Keratinocyte (primary cell): ENCODE data around the gene MAGI3. TPM values are rescaled to one million over a fixed set of nuclear protein-coding genes. Genes with fewer than 3 reads are reported as not detected.

Experiments
- DNase-seq: peaks from one replicate; pipeline ENCODE4 v3.0.0-alpha.2; 2011; ENCODE audit warnings: low read depth, missing footprints, low spot score
- FAIRE-seq: peaks from 2 replicates; lab custom pipeline; 2011; peaks lifted over from hg19 to GRCh38; lab: Jason Lieb, UNC
- H2AFZ ChIP-seq: 2 replicates; pipeline ENCODE4 v1.6.0; 2012; ENCODE audit warnings: low read length, control low read depth, inconsistent platforms; ENCODE audit not compliant: control insufficient read depth
- H3K27ac ChIP-seq: 2 replicates; pipeline ENCODE4 v1.5.1; 2011; ENCODE audit warnings: low read length; ENCODE audit not compliant: control insufficient read depth, insufficient read depth
- H3K27me3 ChIP-seq: 3 replicates; pipeline ENCODE4 v1.6.0; 2011; ENCODE audit warnings: low read length; ENCODE audit not compliant: control insufficient read depth, insufficient read depth; ENCODE audit errors: extremely low read depth
- H3K36me3 ChIP-seq, 2 experiments: 2 replicates in 1 of 2; 3 replicates in 1 of 2; pipeline ENCODE4 v1.5.1; 2011; ENCODE audit warnings: low read length in 2 of 2, mild to moderate bottlenecking in 1 of 2; ENCODE audit not compliant: control insufficient read depth in 2 of 2, insufficient read depth in 2 of 2; ENCODE audit errors: extremely low read depth in 1 of 2
- H3K4me1 ChIP-seq: 3 replicates; pipeline ENCODE4 v1.5.1; 2011; ENCODE audit warnings: low read length; ENCODE audit not compliant: control insufficient read depth, insufficient read depth; ENCODE audit errors: extremely low read depth
- H3K4me2 ChIP-seq: 3 replicates; pipeline ENCODE4 v1.6.0; 2011; ENCODE audit warnings: low read depth, low read length; ENCODE audit not compliant: control insufficient read depth, insufficient read depth; ENCODE audit errors: extremely low read depth
- H3K4me3 ChIP-seq, 3 experiments: fragments of 200-600 bp in 1 of 3; sonication (generic) in 1 of 3; 2 replicates in 2 of 3; 3 replicates in 1 of 3; pipeline ENCODE4 v1.5.1; 2011 to 2016; ENCODE audit warnings: low read length in 3 of 3, mild to moderate bottlenecking in 3 of 3, control low read depth in 2 of 3, inconsistent platforms in 1 of 3, low read depth in 1 of 3, mixed read lengths in 1 of 3, mixed run types in 1 of 3, moderate library complexity in 1 of 3; ENCODE audit not compliant: control insufficient read depth in 2 of 3, insufficient read depth in 2 of 3; ENCODE audit errors: extremely low read depth in 1 of 3
- H3K79me2 ChIP-seq: 2 replicates; pipeline ENCODE4 v1.6.0; 2012; ENCODE audit warnings: low read length; ENCODE audit not compliant: control insufficient read depth, insufficient read depth
- H3K9ac ChIP-seq: 3 replicates; pipeline ENCODE4 v1.6.0; 2011; ENCODE audit warnings: low read length; ENCODE audit not compliant: control insufficient read depth, insufficient read depth; ENCODE audit errors: extremely low read depth
- H3K9me1 ChIP-seq: 3 replicates; pipeline ENCODE4 v1.6.0; 2011; ENCODE audit warnings: low read length; ENCODE audit not compliant: control insufficient read depth, insufficient read depth; ENCODE audit errors: extremely low read depth
- H3K9me3 ChIP-seq: 2 replicates; pipeline ENCODE4 v1.5.1; 2012; ENCODE audit warnings: low read depth, low read length; ENCODE audit not compliant: control insufficient read depth
- H4K20me1 ChIP-seq: 3 replicates; pipeline ENCODE4 v1.6.0; 2011; ENCODE audit warnings: low read length; ENCODE audit not compliant: control insufficient read depth, insufficient read depth; ENCODE audit errors: extremely low read depth
- EZH2 ChIP-seq: IDR thresholded peaks from one replicate; pipeline ENCODE4 v1.6.1; 2012; ENCODE audit warnings: inconsistent platforms, mild to moderate bottlenecking, low read length, moderate library complexity
- dilution Hi-C: fragments of 300-500 bp; cut with MboI; formaldehyde crosslinking; loops from one replicate; pipeline ENCODE4 v1.7.0; 2020; ENCODE audit warnings: low sequenced_read_pairs; ENCODE audit not compliant: extremely low pct_ligation_motif_present
- polyA plus RNA-seq, 5 experiments: library from polyadenylated mRNA; depleted of rRNA in 3 of 5; stranded (reverse) in 3 of 5; stranded (forward) in 1 of 5; unstranded in 1 of 5; fragments of >200 nt; gene quantifications; 1 replicate in 1 of 5; 2 replicates in 3 of 5; 3 replicates in 1 of 5; pipeline versions ENCODE4 v1.2.1 to v1.2.3, GENCODE V29; 2011 to 2012; ENCODE audit warnings: missing spikeins in 2 of 5, low read depth in 1 of 5, low replicate concordance in 1 of 5
- TF ChIP-seq, protein P1 (sequence below), 3 experiments: IDR thresholded peaks in 1 of 3; conservative IDR thresholded peaks in 1 of 3; optimal IDR thresholded peaks in 1 of 3; 2 replicates in 2 of 3; 3 replicates in 1 of 3; pipeline versions ENCODE3 to v1.5.1; 2011; ENCODE audit warnings: low read length in 3 of 3, mild to moderate bottlenecking in 3 of 3, moderate library complexity in 2 of 3, control low read depth in 1 of 3, inconsistent platforms in 1 of 3; ENCODE audit not compliant: insufficient read depth in 2 of 3; ENCODE audit errors: extremely low read depth in 1 of 3

The MAGI3 gene
- polyA plus RNA-seq, 1 donor (not counting 4 experiments of a cell fraction or from before 2014, with no cell fraction given), result 3.2 TPM

DNA sequence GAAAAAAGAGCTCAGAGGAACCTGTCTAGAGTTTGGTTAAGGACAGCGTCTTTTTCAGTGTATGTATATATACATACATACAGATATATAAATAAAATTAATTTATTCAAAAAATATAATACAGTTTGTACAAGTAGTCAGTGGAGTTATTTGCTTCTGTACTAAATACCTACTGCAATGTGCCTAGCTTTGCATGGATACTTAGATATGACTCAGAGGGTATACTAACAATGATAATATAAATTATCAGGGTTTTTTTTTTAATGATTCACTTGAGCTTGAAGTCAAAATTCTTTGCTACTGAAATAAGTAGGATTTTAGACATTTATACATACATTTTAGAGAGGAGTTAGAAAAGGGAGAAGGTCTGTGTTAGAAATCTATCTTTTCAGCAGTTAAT, 251.1 kb downstream of the MAGI3 start:
- Histone ChIP-seq H3K4me3 (no peak overlapping the region), H3K4me2 (no peak overlapping the region), H3K27ac (no peak overlapping the region), H3K79me2 (no peaks in the 10 kb centered on the region), H3K9ac (no peak overlapping the region), H4K20me1 (no peaks in the 10 kb centered on the region), H3K4me1 (no peaks in the 10 kb centered on the region), H2AFZ (no peak overlapping the region), H3K9me1 (no peaks in the 10 kb centered on the region), H3K36me3 (no peaks in the 10 kb centered on the region), H3K9me3 (no peaks in the 10 kb centered on the region), H3K27me3 (no peaks in the 10 kb centered on the region)
- FAIRE-seq (no peak), DNase-seq (no peak)
- TF ChIP-seq, protein P1, sequence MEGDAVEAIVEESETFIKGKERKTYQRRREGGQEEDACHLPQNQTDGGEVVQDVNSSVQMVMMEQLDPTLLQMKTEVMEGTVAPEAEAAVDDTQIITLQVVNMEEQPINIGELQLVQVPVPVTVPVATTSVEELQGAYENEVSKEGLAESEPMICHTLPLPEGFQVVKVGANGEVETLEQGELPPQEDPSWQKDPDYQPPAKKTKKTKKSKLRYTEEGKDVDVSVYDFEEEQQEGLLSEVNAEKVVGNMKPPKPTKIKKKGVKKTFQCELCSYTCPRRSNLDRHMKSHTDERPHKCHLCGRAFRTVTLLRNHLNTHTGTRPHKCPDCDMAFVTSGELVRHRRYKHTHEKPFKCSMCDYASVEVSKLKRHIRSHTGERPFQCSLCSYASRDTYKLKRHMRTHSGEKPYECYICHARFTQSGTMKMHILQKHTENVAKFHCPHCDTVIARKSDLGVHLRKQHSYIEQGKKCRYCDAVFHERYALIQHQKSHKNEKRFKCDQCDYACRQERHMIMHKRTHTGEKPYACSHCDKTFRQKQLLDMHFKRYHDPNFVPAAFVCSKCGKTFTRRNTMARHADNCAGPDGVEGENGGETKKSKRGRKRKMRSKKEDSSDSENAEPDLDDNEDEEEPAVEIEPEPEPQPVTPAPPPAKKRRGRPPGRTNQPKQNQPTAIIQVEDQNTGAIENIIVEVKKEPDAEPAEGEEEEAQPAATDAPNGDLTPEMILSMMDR (optimal IDR thresholded peaks at IDR 0.05 in 1 of 3, IDR thresholded peaks at IDR 0.05 in 1 of 3, conservative IDR thresholded peaks at IDR 0.05 in 1 of 3; ENCODE audit: extremely low read depth in 1 of 3, insufficient read depth in 2 of 3, low read length in 3 of 3), result no peak
- no peak for TF ChIP-seq EZH2
- dilution Hi-C loops, result no loop called here

DNA sequence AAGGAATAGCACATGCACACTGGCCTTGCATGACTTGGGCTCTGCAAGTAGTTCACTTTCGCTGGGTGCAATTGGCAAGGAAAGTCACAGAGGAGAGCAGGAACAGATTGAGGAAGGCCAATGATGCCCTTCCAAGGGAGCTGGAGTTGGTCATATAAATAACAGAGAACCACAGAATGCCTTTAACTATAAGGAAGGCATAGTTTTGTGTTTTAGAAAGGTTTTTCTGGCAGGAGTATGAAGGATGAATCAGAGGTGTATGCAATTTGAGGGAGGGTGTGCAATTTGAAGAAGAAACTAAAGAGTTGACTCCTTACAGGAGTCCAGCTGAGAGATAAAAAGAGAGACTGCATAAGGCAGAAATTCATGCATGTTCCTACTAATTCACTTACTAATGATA, 256.8 kb downstream of the MAGI3 start:
- H3K9ac ChIP-seq, result no peak overlapping the region
- no peak overlapping the region for H3K4me2 ChIP-seq
- TF ChIP-seq EZH2, result no peak
- TF ChIP-seq, protein P1 (optimal IDR thresholded peaks at IDR 0.05 in 1 of 3, IDR thresholded peaks at IDR 0.05 in 1 of 3, conservative IDR thresholded peaks at IDR 0.05 in 1 of 3; ENCODE audit: extremely low read depth in 1 of 3, insufficient read depth in 2 of 3, low read length in 3 of 3), result no peak
- DNase-seq (no peak), FAIRE-seq (no peak)
- H3K9me1 ChIP-seq, result no peaks in the 10 kb centered on the region
- no peaks in the 10 kb centered on the region for H4K20me1 ChIP-seq
- H3K27me3 ChIP-seq, result no peaks in the 10 kb centered on the region
- dilution Hi-C loops, result no loop called here
- H3K36me3 ChIP-seq, result no peaks in the 10 kb centered on the region
- no peak overlapping the region for H3K27ac ChIP-seq
- H3K4me3 ChIP-seq, result no peak overlapping the region
- H3K4me1 ChIP-seq, result peaks cover 1% of the 10 kb centered on the region
- no peak overlapping the region for H2AFZ ChIP-seq
- H3K79me2 ChIP-seq, result no peaks in the 10 kb centered on the region
- no peaks in the 10 kb centered on the region for H3K9me3 ChIP-seq
